HepG2 (cell line): Measurements from ENCODE around the gene CSNK1G1. TPM values are rescaled to one million over a fixed set of nuclear protein-coding genes. Genes with fewer than 3 reads are reported as not detected.

Experiments used
- ATAC-seq: fragments of 200-7000 bp; cut with Tn5 transposase; 3 replicates; pipeline ENCODE4 v1.9.1; 2020; ENCODE audit warnings: mild to moderate bottlenecking, moderate library complexity
- BruUV-seq: library from RNA; stranded (reverse); fragments of 400-500 nt; replicated peaks from 2 replicates; lab custom pipeline; 2021; lab: Mats Ljungman, UMichigan
- CTCF ChIA-PET: fragments of 300-600 bp; formaldehyde crosslinking; extraction: SDS; loops from one replicate; lab custom pipeline; 2021; ENCODE audit warnings: low total read pairs, inconsistent platforms, low intra/inter-chr PET ratio; lab: Yijun Ruan, JAX
- POLR2A ChIA-PET: fragments of 350-600 bp; sonication (Branson Sonifier 250); formaldehyde crosslinking; loops from one replicate; lab custom pipeline; 2020; ENCODE audit warnings: antibody characterized with exemption, inconsistent platforms; lab: Yijun Ruan, JAX
- DNase-seq: peaks from one replicate; pipeline ENCODE4 v3.0.0-alpha.2; 2015; ENCODE audit warnings: low spot score
- FAIRE-seq: peaks from 3 replicates; lab custom pipeline; 2011; peaks lifted over from hg19 to GRCh38; lab: Jason Lieb, UNC
- H2AFZ ChIP-seq: one replicate; pipeline ENCODE4 v1.6.1; 2011; ENCODE audit warnings: low read length, inconsistent platforms
- H3K27ac ChIP-seq: fragments of 300-600 bp; 3 replicates; pipeline ENCODE4 v1.8.0; 2011; ENCODE audit warnings: mixed run types, mild to moderate bottlenecking, mixed read lengths, low read length, inconsistent platforms; ENCODE audit not compliant: insufficient read depth; ENCODE audit errors: extremely low read length
- H3K27me3 ChIP-seq, 2 experiments: fragments of 200-600 bp in 1 of 2; 2 replicates in 1 of 2; 3 replicates in 1 of 2; pipeline versions ENCODE4 v1.6.0 to v1.8.0; 2011; ENCODE audit warnings: low read length in 2 of 2, mild to moderate bottlenecking in 2 of 2, moderate library complexity in 2 of 2, inconsistent platforms in 1 of 2; ENCODE audit not compliant: insufficient read depth in 2 of 2, control insufficient read depth in 1 of 2
- H3K36me3 ChIP-seq, 2 experiments: fragments of 200-600 bp in 1 of 2; replicated peaks in 1 of 2; 2 replicates in 1 of 2; 3 replicates in 1 of 2; pipeline versions ENCODE4 v1.5.1 to v1.8.0; 2011; ENCODE audit warnings: low read length in 2 of 2, inconsistent platforms in 1 of 2; ENCODE audit not compliant: insufficient read depth in 2 of 2, control insufficient read depth in 1 of 2
- H3K4me1 ChIP-seq: 2 replicates; pipeline ENCODE4 v1.5.1; 2012; ENCODE audit warnings: low read length, inconsistent platforms; ENCODE audit not compliant: insufficient read depth
- H3K4me2 ChIP-seq: 2 replicates; pipeline ENCODE4 v1.6.0; 2011; ENCODE audit warnings: low read depth, low read length, inconsistent platforms
- H3K4me3 ChIP-seq, 3 experiments: fragments of 200-600 bp in 1 of 3; sonication (generic), shearing (Covaris generic) in 1 of 3; replicated peaks in 1 of 3; 2 replicates each; pipeline ENCODE4 v1.5.1; 2011 to 2016; ENCODE audit warnings: low read length in 3 of 3, inconsistent platforms in 2 of 3, low read depth in 2 of 3, mild to moderate bottlenecking in 2 of 3, control low read depth in 1 of 3, mixed read lengths in 1 of 3; ENCODE audit not compliant: insufficient read depth in 1 of 3
- H3K79me2 ChIP-seq: one replicate; pipeline ENCODE4 v1.6.1; 2011; ENCODE audit warnings: low read length, inconsistent platforms; ENCODE audit not compliant: insufficient read depth
- H3K9ac ChIP-seq: 2 replicates; pipeline ENCODE4 v1.6.0; 2011; ENCODE audit warnings: mild to moderate bottlenecking, low read depth, low read length, inconsistent platforms; ENCODE audit not compliant: insufficient read depth
- H3K9me3 ChIP-seq: 2 replicates; pipeline ENCODE4 v1.5.1; 2012; ENCODE audit warnings: mild to moderate bottlenecking, low read length
- H4K20me1 ChIP-seq: 2 replicates; pipeline ENCODE4 v1.6.0; 2011; ENCODE audit warnings: inconsistent platforms, mild to moderate bottlenecking, low read length, moderate library complexity; ENCODE audit not compliant: insufficient read depth
- ARID2 ChIP-seq: sonication (generic); formaldehyde crosslinking; IDR thresholded peaks from 2 replicates; pipeline ENCODE4 v1.8.1; 2022; ENCODE audit warnings: mild to moderate bottlenecking, missing genetic modification reagents, borderline replicate concordance
- EED ChIP-seq: sonication (generic); formaldehyde crosslinking; IDR thresholded peaks from 2 replicates; pipeline ENCODE4 v1.5.0; 2020; ENCODE audit warnings: mild to moderate bottlenecking, missing genetic modification reagents
- GPBP1L1 ChIP-seq: sonication (generic); formaldehyde crosslinking; IDR thresholded peaks from 2 replicates; pipeline ENCODE4 v1.5.0; 2020; ENCODE audit warnings: mild to moderate bottlenecking, missing genetic modification reagents
- GZF1 ChIP-seq: sonication (generic); formaldehyde crosslinking; IDR thresholded peaks from 2 replicates; pipeline ENCODE4 v1.5.1; 2020; ENCODE audit warnings: mild to moderate bottlenecking, missing genetic modification reagents
- HOXA5 ChIP-seq: sonication (generic); formaldehyde crosslinking; IDR thresholded peaks from 2 replicates; pipeline ENCODE4 v1.4.0; 2020; ENCODE audit warnings: missing genetic modification reagents
- PBX2 ChIP-seq: IDR thresholded peaks from 2 replicates; pipeline ENCODE4 v1.6.1; 2016; ENCODE audit warnings: control low read depth
- SMARCC2 ChIP-seq: fragments of 450-650 bp; IDR thresholded peaks from 2 replicates; pipeline ENCODE4 v1.6.1; 2017; ENCODE audit warnings: antibody characterized with exemption, mild to moderate bottlenecking
- TCF7 ChIP-seq: sonication (generic); IDR thresholded peaks from 2 replicates; pipeline ENCODE4 v1.6.1; 2016; ENCODE audit warnings: antibody characterized with exemption, low read depth
- TEF ChIP-seq: sonication (generic); formaldehyde crosslinking; IDR thresholded peaks from 2 replicates; pipeline ENCODE4 v1.5.0; 2020; ENCODE audit warnings: missing genetic modification reagents
- ZNF20 ChIP-seq: sonication (generic); formaldehyde crosslinking; IDR thresholded peaks from 2 replicates; pipeline ENCODE4 v1.4.0; 2020; ENCODE audit warnings: mild to moderate bottlenecking, moderate library complexity, missing genetic modification reagents
- ZNF232 ChIP-seq: sonication (generic); formaldehyde crosslinking; IDR thresholded peaks from 2 replicates; pipeline ENCODE4 v1.4.0; 2020; ENCODE audit warnings: missing genetic modification reagents, borderline replicate concordance
- ZNF329 ChIP-seq: sonication (generic); formaldehyde crosslinking; IDR thresholded peaks from 2 replicates; pipeline ENCODE4 v1.9.0; 2021; ENCODE audit warnings: low read depth, mild to moderate bottlenecking, missing genetic modification reagents
- ZNF432 ChIP-seq: sonication (generic); formaldehyde crosslinking; IDR thresholded peaks from 2 replicates; pipeline ENCODE4 v1.5.0; 2020; ENCODE audit warnings: missing genetic modification reagents, mild to moderate bottlenecking, borderline replicate concordance
- ZNF503 ChIP-seq: sonication (generic); formaldehyde crosslinking; IDR thresholded peaks from 2 replicates; pipeline ENCODE4 v1.4.0; 2020; ENCODE audit warnings: missing genetic modification reagents
- ZNF530 ChIP-seq: sonication (generic); formaldehyde crosslinking; IDR thresholded peaks from 2 replicates; pipeline ENCODE4 v1.5.0; 2020; ENCODE audit warnings: low read depth, mild to moderate bottlenecking, missing genetic modification reagents
- ZNF569 ChIP-seq: sonication (generic); formaldehyde crosslinking; IDR thresholded peaks from 2 replicates; pipeline ENCODE4 v1.5.0; 2020; ENCODE audit warnings: mild to moderate bottlenecking, missing genetic modification reagents, moderate library complexity, borderline replicate concordance
- ZNF580 ChIP-seq: IDR thresholded peaks from 2 replicates; pipeline ENCODE4 v1.6.1; 2016; ENCODE audit warnings: low read depth, borderline replicate concordance
- ZNF790 ChIP-seq: sonication (generic); formaldehyde crosslinking; IDR thresholded peaks from 2 replicates; pipeline ENCODE4 v1.8.0; 2022; ENCODE audit warnings: missing genetic modification reagents, mild to moderate bottlenecking, borderline replicate concordance
- WGBS: methylation state at CpG from one replicate; pipeline ENCODE4 v1.1.6; 2017; ENCODE audit warnings: low lambda C conversion rate; 5-methylcytosine and 5-hydroxymethylcytosine counted together
- in situ Hi-C: cut with HindIII; loops from 2 replicates; pipeline ENCODE4 v1.10.0; 2017; ENCODE audit warnings: low pct_unique_long_range_greater_than_20kb; ENCODE audit not compliant: extremely low pct_ligation_motif_present
- intact Hi-C: fragments of 100-400 bp; cut with micrococcal nuclease; formaldehyde crosslinking; loops from one replicate; pipeline ENCODE4 v1.10.0; 2022; ENCODE audit not compliant: unreplicated experiment
- polyA plus RNA-seq, 8 experiments: library from polyadenylated mRNA; depleted of rRNA in 3 of 8; stranded (reverse) in 7 of 8; unstranded in 1 of 8; fragments of >200 nt; fragmentation: Illumina TruSeq in 4 of 8; extraction: Trizol in 4 of 8; gene quantifications; 2 replicates each; pipeline versions ENCODE4 v1.2.1 to v1.2.3, GENCODE V29; 2011 to 2016; ENCODE audit warnings: low read depth in 4 of 8, missing spikeins in 1 of 8, mixed read lengths in 1 of 8; ENCODE audit not compliant: insufficient read depth in 1 of 8
- total RNA-seq, 5 experiments: library from RNA; depleted of rRNA; stranded (reverse); fragments of >200 nt; fragmentation: Illumina TruSeq; extraction: Trizol; gene quantifications; 2 replicates each; pipeline ENCODE4 v1.2.3, GENCODE V29; 2016; ENCODE audit warnings: low read depth in 1 of 5

Gene CSNK1G1
- total and polyA plus RNA-seq, 2 of the 13 experiments (the other 11 are each of a cell fraction or from before 2014, with no cell fraction given): 8.5 to 12.6 TPM

- TF ChIP-seq PBX2 (CRISPR knock-in tag): no peak
- TF ChIP-seq ZNF232 (CRISPR knock-in tag): peak; percentile 6; the same call in 1 of the 2 replicates
- no peak for TF ChIP-seq ZNF530 (CRISPR knock-in tag)
These were observed at the start of gene CSNK1G1 (continued) for GRCh38 chr15:64355944-64356709.

GRCh38 chr15:64400583-64400982, 44.6 kb upstream of the CSNK1G1 start:
- DNase-seq (no peak), ATAC-seq (no peak), FAIRE-seq (no peak)
- CTCF ChIA-PET: no interaction called here
- H3K4me1 ChIP-seq: peaks cover 10% of the 10 kb centered on the region; the same call in 1 of the 2 replicates
- no peaks in the 10 kb centered on the region for H3K9me3 ChIP-seq
- H3K79me2 ChIP-seq: no peaks in the 10 kb centered on the region
- BruUV-seq: no TSS peak
- H3K9ac ChIP-seq: no peak overlapping the region
- no peaks in the 10 kb centered on the region for H4K20me1 ChIP-seq
- H3K36me3 ChIP-seq: peaks cover 5 to 40% of the 10 kb centered on the region in 2 experiments
- WGBS: 98% methylated on average over 2 of the region's 2 CpGs
- H3K27ac ChIP-seq: no peak overlapping the region
- in situ Hi-C loops: no loop called here
- no peak overlapping the region for H3K4me2 ChIP-seq
- POLR2A ChIA-PET: no interaction called here
- H3K4me3 ChIP-seq: no peak overlapping the region
- no peaks in the 10 kb centered on the region for H3K27me3 ChIP-seq
- intact Hi-C loops: no loop called here
- H2AFZ ChIP-seq: no peak overlapping the region
- no peak for TF ChIP-seq ZNF580 (CRISPR knock-in tag)
- TF ChIP-seq ZNF569 (CRISPR knock-in tag): no peak
- no peak for TF ChIP-seq TEF
- TF ChIP-seq ZNF432 (CRISPR knock-in tag): no peak
- no peak for TF ChIP-seq GZF1 (CRISPR knock-in tag)
- no peak for TF ChIP-seq GPBP1L1 (CRISPR knock-in tag)
- no peak for TF ChIP-seq ZNF329
- no peak for TF ChIP-seq SMARCC2
- TF ChIP-seq ZNF503 (CRISPR knock-in tag): no peak
- TF ChIP-seq ARID2: no peak
- TF ChIP-seq TCF7: no peak
- TF ChIP-seq EED (CRISPR knock-in tag): no peak
- TF ChIP-seq ZNF20: no peak
- no peak for TF ChIP-seq ZNF790 (CRISPR knock-in tag)
- TF ChIP-seq HOXA5 (CRISPR knock-in tag): no peak
